HEK293 (cell line): ENCODE data around the gene HINT2.

Source experiments
- CTCF ChIA-PET: fragments of 350-600 bp; formaldehyde crosslinking; extraction: SDS; loops from one replicate; lab custom pipeline; 2021; ENCODE audit warnings: antibody characterized with exemption; lab: Yijun Ruan, JAX
- POLR2A ChIA-PET: fragments of 300-600 bp; formaldehyde crosslinking; extraction: SDS; loops from one replicate; lab custom pipeline; 2020; ENCODE audit warnings: antibody characterized with exemption, inconsistent platforms; lab: Yijun Ruan, JAX
- H3K27ac ChIP-seq: fragments of 200-500 bp; sonication (Bioruptor generic); 2 replicates; pipeline ENCODE4 v1.5.1; 2014; ENCODE audit warnings: low read depth, low read length, control low read depth, inconsistent platforms; ENCODE audit errors: extremely low read depth
- H3K36me3 ChIP-seq, 2 experiments: fragments of 200-500 bp in 1 of 2; sonication (Bioruptor generic) in 1 of 2; 1 replicate in 1 of 2; 2 replicates in 1 of 2; pipeline ENCODE4 v1.5.1; 2014 to 2017; ENCODE audit warnings: inconsistent platforms in 2 of 2, low read length in 2 of 2; ENCODE audit not compliant: control insufficient read depth in 2 of 2, insufficient read depth in 1 of 2
- H3K4me1 ChIP-seq: fragments of 200-500 bp; sonication (Bioruptor generic); 2 replicates; pipeline ENCODE4 v1.5.1; 2014; ENCODE audit warnings: mild to moderate bottlenecking, low read length, inconsistent platforms; ENCODE audit not compliant: control insufficient read depth, insufficient read depth
- H3K4me3 ChIP-seq: 2 replicates; pipeline ENCODE4 v1.5.1; 2011; ENCODE audit warnings: low read depth, mild to moderate bottlenecking, control low read depth, low read length, moderate library complexity
- H3K9me3 ChIP-seq: fragments of 200-500 bp; sonication (Bioruptor generic); 2 replicates; pipeline ENCODE4 v1.5.1; 2014; ENCODE audit warnings: low read depth, low read length, inconsistent platforms; ENCODE audit not compliant: control insufficient read depth, insufficient read depth
- FEZF1 ChIP-seq: fragments of 450-650 bp; formaldehyde crosslinking; IDR thresholded peaks from 2 replicates; pipeline ENCODE4 v1.5.1; 2016; ENCODE audit warnings: missing biosample characterization, missing genetic modification characterization
- HOXA7 ChIP-seq: sonication (generic); formaldehyde crosslinking; IDR thresholded peaks from 2 replicates; pipeline ENCODE4 v1.8.1; 2022; ENCODE audit warnings: missing genetic modification reagents, borderline replicate concordance
- HOXD13 ChIP-seq: sonication (generic); formaldehyde crosslinking; IDR thresholded peaks from 2 replicates; pipeline ENCODE4 v1.8.0; 2022; ENCODE audit warnings: missing genetic modification reagents, borderline replicate concordance
- SCRT1 ChIP-seq: fragments of 450-650 bp; formaldehyde crosslinking; IDR thresholded peaks from 2 replicates; pipeline ENCODE4 v1.5.1; 2016; ENCODE audit warnings: missing biosample characterization, missing genetic modification characterization, borderline replicate concordance
- ZBTB17 ChIP-seq: fragments of 450-650 bp; formaldehyde crosslinking; IDR thresholded peaks from 2 replicates; pipeline ENCODE4 v1.5.1; 2016; ENCODE audit warnings: missing biosample characterization, missing genetic modification characterization
- ZFHX2 ChIP-seq: fragments of 450-650 bp; formaldehyde crosslinking; conservative IDR thresholded peaks from 2 replicates; pipeline ENCODE4 v1.5.1; 2016; ENCODE audit warnings: missing biosample characterization, missing genetic modification characterization
- ZNF114 ChIP-seq: fragments of 450-650 bp; formaldehyde crosslinking; IDR thresholded peaks from 2 replicates; pipeline ENCODE4 v1.5.0; 2017; ENCODE audit warnings: missing biosample characterization, missing genetic modification characterization
- ZNF121 ChIP-seq: fragments of 450-650 bp; formaldehyde crosslinking; IDR thresholded peaks from 2 replicates; pipeline ENCODE4 v1.5.1; 2016; ENCODE audit warnings: missing biosample characterization, missing genetic modification characterization
- ZNF157 ChIP-seq: fragments of 450-650 bp; formaldehyde crosslinking; IDR thresholded peaks from 2 replicates; pipeline ENCODE4 v1.5.1; 2016; ENCODE audit warnings: missing biosample characterization, missing genetic modification characterization
- ZNF175 ChIP-seq: fragments of 450-650 bp; formaldehyde crosslinking; IDR thresholded peaks from 2 replicates; pipeline ENCODE4 v1.5.1; 2016; ENCODE audit warnings: missing biosample characterization, missing genetic modification characterization
- ZNF266 ChIP-seq: fragments of 450-650 bp; formaldehyde crosslinking; IDR thresholded peaks from 2 replicates; pipeline ENCODE4 v1.5.1; 2016; ENCODE audit warnings: missing biosample characterization, missing genetic modification characterization, low read depth
- ZNF341 ChIP-seq: fragments of 450-650 bp; formaldehyde crosslinking; IDR thresholded peaks from 2 replicates; pipeline ENCODE4; 2016; ENCODE audit warnings: low read depth, missing biosample characterization, missing genetic modification characterization
- ZNF354C ChIP-seq: fragments of 450-650 bp; formaldehyde crosslinking; IDR thresholded peaks from 2 replicates; pipeline ENCODE4 v1.5.1; 2016; ENCODE audit warnings: missing biosample characterization, missing genetic modification characterization, low read depth, borderline replicate concordance
- ZNF473 ChIP-seq: fragments of 450-650 bp; formaldehyde crosslinking; IDR thresholded peaks from 2 replicates; pipeline ENCODE4 v1.5.1; 2017; ENCODE audit warnings: missing biosample characterization, missing genetic modification characterization
- ZNF48 ChIP-seq: fragments of 450-650 bp; formaldehyde crosslinking; IDR thresholded peaks from 2 replicates; pipeline ENCODE4 v1.5.1; 2016; ENCODE audit warnings: missing biosample characterization, missing genetic modification characterization
- ZNF561 ChIP-seq: fragments of 450-650 bp; IDR thresholded peaks from 2 replicates; pipeline ENCODE4 v1.5.1; 2018; ENCODE audit warnings: missing biosample characterization, missing genetic modification characterization, borderline replicate concordance
- ZNF664 ChIP-seq: fragments of 450-650 bp; formaldehyde crosslinking; IDR thresholded peaks from 2 replicates; pipeline ENCODE4 v1.5.1; 2016; ENCODE audit warnings: missing biosample characterization, missing genetic modification characterization
- ZNF701 ChIP-seq: fragments of 450-650 bp; formaldehyde crosslinking; IDR thresholded peaks from 2 replicates; pipeline ENCODE4 v1.5.1; 2016; ENCODE audit warnings: missing biosample characterization, missing genetic modification characterization
- ZNF707 ChIP-seq: fragments of 450-650 bp; formaldehyde crosslinking; IDR thresholded peaks from 2 replicates; pipeline ENCODE4 v1.5.1; 2016; ENCODE audit warnings: missing biosample characterization, missing genetic modification characterization
- ZNF76 ChIP-seq: fragments of 450-650 bp; formaldehyde crosslinking; IDR thresholded peaks from 2 replicates; pipeline ENCODE4; 2016; ENCODE audit warnings: low read depth, missing biosample characterization, missing genetic modification characterization, borderline replicate concordance
- ZNF785 ChIP-seq: fragments of 450-650 bp; formaldehyde crosslinking; IDR thresholded peaks from 2 replicates; pipeline ENCODE4 v1.5.1; 2016; ENCODE audit warnings: missing biosample characterization, missing genetic modification characterization
- TF ChIP-seq, protein P1 (sequence below): fragments of 450-650 bp; formaldehyde crosslinking; IDR thresholded peaks from 2 replicates; pipeline ENCODE4 v1.5.1; 2016; ENCODE audit warnings: missing biosample characterization, missing genetic modification characterization, low read depth
- TF ChIP-seq, protein P2 (sequence below): fragments of 450-650 bp; formaldehyde crosslinking; IDR thresholded peaks from 2 replicates; pipeline ENCODE4 v1.5.1; 2016; ENCODE audit warnings: missing biosample characterization, missing genetic modification characterization, low read depth
- TF ChIP-seq, protein P3 (sequence below): IDR thresholded peaks from 2 replicates; pipeline ENCODE4 v1.6.1; 2011; ENCODE audit warnings: mild to moderate bottlenecking, low read depth, low read length, borderline replicate concordance
- TF ChIP-seq, protein P4 (sequence below): fragments of 450-650 bp; formaldehyde crosslinking; IDR thresholded peaks from 2 replicates; pipeline ENCODE4 v1.5.1; 2016; ENCODE audit warnings: missing biosample characterization, missing genetic modification characterization

Gene HINT2

DNA sequence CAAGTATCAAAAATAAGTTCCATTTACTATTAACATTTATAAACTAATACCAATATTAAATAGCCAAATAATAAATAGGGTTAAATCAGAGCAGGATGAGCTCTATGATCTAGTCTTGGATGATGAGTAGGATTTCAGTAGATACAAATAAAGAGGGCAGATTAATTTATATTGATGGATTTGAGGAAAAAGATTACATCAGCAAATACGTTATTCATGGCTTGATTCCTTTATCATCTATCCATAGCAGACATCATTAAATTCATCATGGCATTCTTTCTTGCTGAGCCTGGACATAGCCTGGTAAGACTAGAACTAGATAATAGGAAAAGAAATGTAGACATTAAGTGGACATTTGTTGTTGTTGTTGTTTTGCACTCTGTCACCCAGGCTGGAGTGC lies 47.4 kb downstream of the HINT2 start:
- Histone ChIP-seq H3K4me1 (peaks cover 15% of the 10 kb centered on the region), H3K9me3 (no peaks in the 10 kb centered on the region), H3K36me3 (no peaks in the 10 kb centered on the region), H3K4me3 (no peak overlapping the region), H3K27ac (no peak overlapping the region)
- TF ChIP-seq ZNF473 (tag by site-specific recombination) (no peak), ZNF157 (tag by site-specific recombination) (no peak), ZNF341 (tag by site-specific recombination) (no peak), HOXD13 (CRISPR knock-in tag) (no peak), ZFHX2 (tag by site-specific recombination) (no peak), ZNF76 (tag by site-specific recombination) (no peak), HOXA7 (CRISPR knock-in tag) (no peak), ZNF354C (tag by site-specific recombination) (no peak), ZNF561 (tag by site-specific recombination) (no peak), ZNF701 (tag by site-specific recombination) (no peak), ZNF664 (tag by site-specific recombination) (no peak), ZNF785 (tag by site-specific recombination) (no peak)
- TF ChIP-seq, protein P1, sequence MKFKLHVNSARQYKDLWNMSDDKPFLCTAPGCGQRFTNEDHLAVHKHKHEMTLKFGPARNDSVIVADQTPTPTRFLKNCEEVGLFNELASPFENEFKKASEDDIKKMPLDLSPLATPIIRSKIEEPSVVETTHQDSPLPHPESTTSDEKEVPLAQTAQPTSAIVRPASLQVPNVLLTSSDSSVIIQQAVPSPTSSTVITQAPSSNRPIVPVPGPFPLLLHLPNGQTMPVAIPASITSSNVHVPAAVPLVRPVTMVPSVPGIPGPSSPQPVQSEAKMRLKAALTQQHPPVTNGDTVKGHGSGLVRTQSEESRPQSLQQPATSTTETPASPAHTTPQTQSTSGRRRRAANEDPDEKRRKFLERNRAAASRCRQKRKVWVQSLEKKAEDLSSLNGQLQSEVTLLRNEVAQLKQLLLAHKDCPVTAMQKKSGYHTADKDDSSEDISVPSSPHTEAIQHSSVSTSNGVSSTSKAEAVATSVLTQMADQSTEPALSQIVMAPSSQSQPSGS (tag by site-specific recombination): no peak
- TF ChIP-seq, protein P2, sequence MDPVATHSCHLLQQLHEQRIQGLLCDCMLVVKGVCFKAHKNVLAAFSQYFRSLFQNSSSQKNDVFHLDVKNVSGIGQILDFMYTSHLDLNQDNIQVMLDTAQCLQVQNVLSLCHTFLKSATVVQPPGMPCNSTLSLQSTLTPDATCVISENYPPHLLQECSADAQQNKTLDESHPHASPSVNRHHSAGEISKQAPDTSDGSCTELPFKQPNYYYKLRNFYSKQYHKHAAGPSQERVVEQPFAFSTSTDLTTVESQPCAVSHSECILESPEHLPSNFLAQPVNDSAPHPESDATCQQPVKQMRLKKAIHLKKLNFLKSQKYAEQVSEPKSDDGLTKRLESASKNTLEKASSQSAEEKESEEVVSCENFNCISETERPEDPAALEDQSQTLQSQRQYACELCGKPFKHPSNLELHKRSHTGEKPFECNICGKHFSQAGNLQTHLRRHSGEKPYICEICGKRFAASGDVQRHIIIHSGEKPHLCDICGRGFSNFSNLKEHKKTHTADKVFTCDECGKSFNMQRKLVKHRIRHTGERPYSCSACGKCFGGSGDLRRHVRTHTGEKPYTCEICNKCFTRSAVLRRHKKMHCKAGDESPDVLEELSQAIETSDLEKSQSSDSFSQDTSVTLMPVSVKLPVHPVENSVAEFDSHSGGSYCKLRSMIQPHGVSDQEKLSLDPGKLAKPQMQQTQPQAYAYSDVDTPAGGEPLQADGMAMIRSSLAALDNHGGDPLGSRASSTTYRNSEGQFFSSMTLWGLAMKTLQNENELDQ: no peak
- TF ChIP-seq, protein P3, sequence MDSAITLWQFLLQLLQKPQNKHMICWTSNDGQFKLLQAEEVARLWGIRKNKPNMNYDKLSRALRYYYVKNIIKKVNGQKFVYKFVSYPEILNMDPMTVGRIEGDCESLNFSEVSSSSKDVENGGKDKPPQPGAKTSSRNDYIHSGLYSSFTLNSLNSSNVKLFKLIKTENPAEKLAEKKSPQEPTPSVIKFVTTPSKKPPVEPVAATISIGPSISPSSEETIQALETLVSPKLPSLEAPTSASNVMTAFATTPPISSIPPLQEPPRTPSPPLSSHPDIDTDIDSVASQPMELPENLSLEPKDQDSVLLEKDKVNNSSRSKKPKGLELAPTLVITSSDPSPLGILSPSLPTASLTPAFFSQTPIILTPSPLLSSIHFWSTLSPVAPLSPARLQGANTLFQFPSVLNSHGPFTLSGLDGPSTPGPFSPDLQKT: no peak
- CTCF ChIA-PET: no interaction called here
- POLR2A ChIA-PET: interaction anchor here (0.7 kb wide), 1 partner anchor 44 kb away, joined by 6 read pairs; the partner anchor contains the start of gene SPAG8

DNA sequence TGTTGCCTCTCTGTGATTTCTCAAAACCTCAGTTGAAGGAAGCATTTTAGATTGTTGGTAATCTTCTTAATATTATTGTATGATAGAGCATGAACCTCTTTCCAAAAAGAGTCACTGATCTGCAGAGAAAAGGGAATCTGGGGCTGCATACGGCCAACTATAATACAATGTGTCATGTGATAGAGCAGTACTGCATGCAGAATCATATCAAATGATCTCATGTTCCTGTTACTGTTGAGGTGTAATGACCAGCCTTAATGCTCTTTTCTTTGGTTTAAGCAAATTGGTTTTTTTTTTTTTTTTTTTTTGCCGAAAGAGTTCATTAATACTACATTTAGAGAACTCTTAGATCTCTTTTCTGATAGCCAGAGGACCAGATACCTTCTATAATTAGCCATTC lies 47.8 kb downstream of the HINT2 start:
- Histone ChIP-seq H3K27ac (no peak overlapping the region), H3K36me3 (no peaks in the 10 kb centered on the region), H3K4me1 (peaks cover 18% of the 10 kb centered on the region), H3K4me3 (no peak overlapping the region)
- ChIA-PET CTCF (no interaction called here), POLR2A (interaction anchor here (0.7 kb wide), 1 partner anchor 45 kb away, joined by 6 read pairs; the partner anchor contains the start of gene SPAG8)
- no peak for TF ChIP-seq SCRT1
- no peak for TF ChIP-seq ZNF707
- TF ChIP-seq ZNF121 (tag by site-specific recombination): no peak
- TF ChIP-seq ZBTB17: 0 out of 2 replicates have a peak, but pooled peaks have one; percentile 16
- peak; percentile 70 for TF ChIP-seq FEZF1
- TF ChIP-seq ZNF114: no peak
- TF ChIP-seq ZNF175: no peak
- TF ChIP-seq, protein P4, sequence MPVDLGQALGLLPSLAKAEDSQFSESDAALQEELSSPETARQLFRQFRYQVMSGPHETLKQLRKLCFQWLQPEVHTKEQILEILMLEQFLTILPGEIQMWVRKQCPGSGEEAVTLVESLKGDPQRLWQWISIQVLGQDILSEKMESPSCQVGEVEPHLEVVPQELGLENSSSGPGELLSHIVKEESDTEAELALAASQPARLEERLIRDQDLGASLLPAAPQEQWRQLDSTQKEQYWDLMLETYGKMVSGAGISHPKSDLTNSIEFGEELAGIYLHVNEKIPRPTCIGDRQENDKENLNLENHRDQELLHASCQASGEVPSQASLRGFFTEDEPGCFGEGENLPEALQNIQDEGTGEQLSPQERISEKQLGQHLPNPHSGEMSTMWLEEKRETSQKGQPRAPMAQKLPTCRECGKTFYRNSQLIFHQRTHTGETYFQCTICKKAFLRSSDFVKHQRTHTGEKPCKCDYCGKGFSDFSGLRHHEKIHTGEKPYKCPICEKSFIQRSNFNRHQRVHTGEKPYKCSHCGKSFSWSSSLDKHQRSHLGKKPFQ (tag by site-specific recombination): no peak
- TF ChIP-seq ZNF266 (tag by site-specific recombination): no peak
- no peak for TF ChIP-seq ZNF48
- TF ChIP-seq, all 188 proteins: peak for 2
- no peaks in the 10 kb centered on the region for H3K9me3 ChIP-seq
